ENCODE measurements around the gene ITGAE. TPM values are rescaled to one million over a fixed set of nuclear protein-coding genes. Genes with fewer than 3 reads are reported as not detected.
A peak's percentile ranks its signal among the peaks of the same experiment; 100 is the strongest.
"Not testable (repeated sequence)": the region's sequence is repeated elsewhere in the genome, so short reads cannot be mapped to it uniquely, and the experiment has no call there.

Gene ITGAE
- total RNA-seq, 1 experiment from 2014 or later = 60.2 TPM

DNA sequence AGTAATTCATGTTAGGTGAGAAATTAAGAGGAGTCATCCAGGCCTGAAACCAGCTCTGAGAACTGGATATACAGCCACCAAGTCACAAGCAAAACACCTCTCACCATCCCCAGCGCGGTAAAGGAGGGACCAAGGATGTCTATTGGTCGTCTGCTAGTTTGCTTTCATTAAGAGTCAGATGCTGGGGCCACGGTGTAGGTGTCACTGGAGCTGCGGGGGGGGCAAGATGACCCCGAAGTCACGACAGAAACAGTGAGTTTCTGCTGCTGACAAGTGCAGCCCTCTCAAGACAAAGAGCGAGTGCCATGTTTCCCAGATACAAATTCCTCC, 44.3 kb upstream of the ITGAE start:
- Histone ChIP-seq H3K4me3 (ENCODE audit: low read depth, low read length, poor library complexity, severe bottlenecking) (peak overlapping the region; percentile 83), H3K27ac (ENCODE audit: low read depth, low read length, poor library complexity, severe bottlenecking) (peak overlapping the region; percentile 95), H3K9me3 (ENCODE audit: low read depth, low read length, poor library complexity, severe bottlenecking) (no peaks in the 10 kb centered on the region), H3K27me3 (replicated peaks; ENCODE audit: insufficient read depth, low read depth, low read length, poor library complexity) (no peaks in the 10 kb centered on the region), H3K36me3 (ENCODE audit: insufficient read depth, low read length, poor library complexity, severe bottlenecking) (peaks cover 26% of the 10 kb centered on the region), H3K4me1 (ENCODE audit: insufficient read depth, low read length, poor library complexity, severe bottlenecking) (no peaks in the 10 kb centered on the region)
- DNase-seq (ENCODE audit: low spot score) = no peak
- POLR2A ChIA-PET (ENCODE audit: low non-redundant PET) = interaction anchor here (0.5 to 0.7 kb wide), 2 partner anchors 48 to 51 kb away, joined by 3 read pairs; partner anchors contain the start of gene CAMKK1
- CTCF ChIA-PET = interaction anchor here (1.7 to 1.8 kb wide), 2 partner anchors 85 to 108 kb away, joined by 9 to 16 read pairs; no protein-coding TSS in a partner anchor
- intact Hi-C loops (cut with micrococcal nuclease; ENCODE audit: unreplicated experiment) = no loop called here
- BruUV-seq (replicated peaks) = TSS peak; percentile 44
- TF ChIP-seq, protein P1, sequence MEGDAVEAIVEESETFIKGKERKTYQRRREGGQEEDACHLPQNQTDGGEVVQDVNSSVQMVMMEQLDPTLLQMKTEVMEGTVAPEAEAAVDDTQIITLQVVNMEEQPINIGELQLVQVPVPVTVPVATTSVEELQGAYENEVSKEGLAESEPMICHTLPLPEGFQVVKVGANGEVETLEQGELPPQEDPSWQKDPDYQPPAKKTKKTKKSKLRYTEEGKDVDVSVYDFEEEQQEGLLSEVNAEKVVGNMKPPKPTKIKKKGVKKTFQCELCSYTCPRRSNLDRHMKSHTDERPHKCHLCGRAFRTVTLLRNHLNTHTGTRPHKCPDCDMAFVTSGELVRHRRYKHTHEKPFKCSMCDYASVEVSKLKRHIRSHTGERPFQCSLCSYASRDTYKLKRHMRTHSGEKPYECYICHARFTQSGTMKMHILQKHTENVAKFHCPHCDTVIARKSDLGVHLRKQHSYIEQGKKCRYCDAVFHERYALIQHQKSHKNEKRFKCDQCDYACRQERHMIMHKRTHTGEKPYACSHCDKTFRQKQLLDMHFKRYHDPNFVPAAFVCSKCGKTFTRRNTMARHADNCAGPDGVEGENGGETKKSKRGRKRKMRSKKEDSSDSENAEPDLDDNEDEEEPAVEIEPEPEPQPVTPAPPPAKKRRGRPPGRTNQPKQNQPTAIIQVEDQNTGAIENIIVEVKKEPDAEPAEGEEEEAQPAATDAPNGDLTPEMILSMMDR (conservative IDR thresholded peaks at IDR 0.05; ENCODE audit: low read depth, low read length) = no peak
- TF ChIP-seq EZH2 (IDR thresholded peaks at IDR 0.05; ENCODE audit: borderline replicate concordance, low read depth, low read length, poor library complexity, severe bottlenecking) = no peak

DNA sequence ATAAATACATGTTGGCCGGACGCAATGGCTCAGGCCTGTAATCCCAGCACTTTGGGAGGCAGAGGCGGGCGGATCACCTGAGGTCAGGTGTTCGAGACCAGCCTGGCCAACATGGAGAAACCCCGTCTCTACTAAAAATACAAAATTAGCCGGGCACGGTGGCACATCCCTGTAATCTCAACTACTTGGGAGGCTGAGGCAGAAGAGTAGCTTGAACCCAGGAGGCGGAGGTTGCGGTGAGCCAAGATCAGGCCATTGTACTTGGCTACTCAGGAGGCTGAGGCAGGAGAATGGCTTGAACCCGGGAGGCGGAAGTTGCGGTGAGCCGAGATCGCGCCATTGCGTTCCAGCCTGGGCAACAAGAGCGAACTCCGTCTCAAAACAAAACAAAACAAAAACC, 43.6 kb upstream of the ITGAE start:
- Histone ChIP-seq H3K4me3 (ENCODE audit: low read depth, low read length, poor library complexity, severe bottlenecking) (peak overlapping the region; percentile 83), H3K36me3 (ENCODE audit: insufficient read depth, low read length, poor library complexity, severe bottlenecking) (peaks cover 33% of the 10 kb centered on the region)
- intact Hi-C loops (cut with micrococcal nuclease; ENCODE audit: unreplicated experiment); CTCF ChIA-PET; H3K27ac ChIP-seq (ENCODE audit: low read depth, low read length, poor library complexity, severe bottlenecking); BruUV-seq (replicated peaks); H3K9me3 ChIP-seq (ENCODE audit: low read depth, low read length, poor library complexity, severe bottlenecking); H3K27me3 ChIP-seq (replicated peaks; ENCODE audit: insufficient read depth, low read depth, low read length, poor library complexity); DNase-seq (ENCODE audit: low spot score); H3K4me1 ChIP-seq (ENCODE audit: insufficient read depth, low read length, poor library complexity, severe bottlenecking): not testable (repeated sequence)
- POLR2A ChIA-PET (ENCODE audit: low non-redundant PET) = interaction anchor here (0.7 kb wide), 1 partner anchor 49 kb away, joined by 3 read pairs; the partner anchor contains the start of gene CAMKK1

DNA sequence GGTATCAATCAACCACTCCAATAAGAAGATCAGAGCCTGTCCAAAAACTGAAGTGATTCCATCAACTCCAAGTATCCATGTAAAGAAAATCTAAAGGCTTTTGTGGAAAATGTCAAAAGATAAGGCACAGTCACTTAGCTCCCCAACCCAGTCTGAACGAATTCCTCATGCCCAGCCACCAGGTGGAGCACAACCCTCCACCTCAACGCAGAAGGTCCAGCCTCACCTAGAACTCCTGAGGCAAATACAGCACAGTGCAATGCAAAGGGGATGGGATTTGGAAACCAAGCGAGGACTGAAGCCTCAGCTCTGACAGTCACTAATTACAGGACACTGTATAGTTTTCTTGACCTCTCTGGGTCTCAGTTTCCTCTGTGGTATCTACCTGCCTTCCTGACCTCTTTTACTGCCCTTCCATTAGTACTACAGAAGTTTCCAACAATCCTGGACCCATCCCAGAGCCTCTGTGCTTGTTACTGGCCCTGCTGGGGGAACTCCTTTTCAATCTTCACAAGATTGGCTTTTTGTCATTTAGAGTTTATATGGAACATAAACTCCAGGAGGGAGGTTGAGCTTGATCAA, 43.0 kb upstream of the ITGAE start:
- Histone ChIP-seq H3K4me1 (ENCODE audit: insufficient read depth, low read length, poor library complexity, severe bottlenecking) (no peaks in the 10 kb centered on the region), H3K27me3 (replicated peaks; ENCODE audit: insufficient read depth, low read depth, low read length, poor library complexity) (no peaks in the 10 kb centered on the region), H3K4me3 (ENCODE audit: low read depth, low read length, poor library complexity, severe bottlenecking) (no peak overlapping the region), H3K27ac (ENCODE audit: low read depth, low read length, poor library complexity, severe bottlenecking) (no peak overlapping the region), H3K9me3 (ENCODE audit: low read depth, low read length, poor library complexity, severe bottlenecking) (no peaks in the 10 kb centered on the region), H3K36me3 (ENCODE audit: insufficient read depth, low read length, poor library complexity, severe bottlenecking) (peaks cover 38% of the 10 kb centered on the region)
- intact Hi-C loops (cut with micrococcal nuclease; ENCODE audit: unreplicated experiment) = no loop called here
- ChIA-PET POLR2A (ENCODE audit: low non-redundant PET) (no interaction called here), CTCF (interaction anchor here (0.6 to 1.0 kb wide), 2 partner anchors 101 to 113 kb away, joined by 3 read pairs; no protein-coding TSS in a partner anchor)
- peak; percentile 52 for DNase-seq (ENCODE audit: low spot score)
- TF ChIP-seq EZH2 (IDR thresholded peaks at IDR 0.05; ENCODE audit: borderline replicate concordance, low read depth, low read length, poor library complexity, severe bottlenecking) = no peak
- TF ChIP-seq, protein P1 (conservative IDR thresholded peaks at IDR 0.05; ENCODE audit: low read depth, low read length) = peak; percentile 68
- no TSS peak for BruUV-seq (replicated peaks)

DNA sequence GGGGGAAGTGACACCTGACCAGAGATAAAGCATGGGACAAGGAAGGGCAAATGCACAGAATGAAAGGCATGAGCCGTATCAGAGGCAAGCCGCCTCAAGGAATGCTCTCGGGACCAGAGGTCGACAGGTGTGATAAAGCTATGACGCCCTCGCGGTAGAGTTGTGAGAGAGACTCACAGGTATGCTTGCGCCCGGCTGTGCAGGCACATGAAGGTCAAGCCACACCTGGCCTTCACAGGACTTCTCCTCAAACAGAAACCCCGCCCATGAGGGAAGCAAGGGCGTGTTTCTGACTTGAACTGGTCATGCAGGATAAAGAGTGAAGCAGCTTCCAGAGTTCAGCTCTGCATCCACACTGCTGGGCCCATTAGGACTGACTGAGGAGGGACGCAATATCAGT, 37.2 kb upstream of the ITGAE start:
- Histone ChIP-seq H3K4me3 (ENCODE audit: low read depth, low read length, poor library complexity, severe bottlenecking) (no peak overlapping the region), H3K4me1 (ENCODE audit: insufficient read depth, low read length, poor library complexity, severe bottlenecking) (no peaks in the 10 kb centered on the region), H3K36me3 (ENCODE audit: insufficient read depth, low read length, poor library complexity, severe bottlenecking) (peaks cover 65% of the 10 kb centered on the region), H3K9me3 (ENCODE audit: low read depth, low read length, poor library complexity, severe bottlenecking) (no peaks in the 10 kb centered on the region), H3K27ac (ENCODE audit: low read depth, low read length, poor library complexity, severe bottlenecking) (no peak overlapping the region), H3K27me3 (replicated peaks; ENCODE audit: insufficient read depth, low read depth, low read length, poor library complexity) (no peaks in the 10 kb centered on the region)
- no peak for DNase-seq (ENCODE audit: low spot score)
- no peak for TF ChIP-seq EZH2 (IDR thresholded peaks at IDR 0.05; ENCODE audit: borderline replicate concordance, low read depth, low read length, poor library complexity, severe bottlenecking)
- TF ChIP-seq, protein P1 (conservative IDR thresholded peaks at IDR 0.05; ENCODE audit: low read depth, low read length) = no peak
- BruUV-seq (replicated peaks) = no TSS peak
- intact Hi-C loops (cut with micrococcal nuclease; ENCODE audit: unreplicated experiment) = no loop called here
- ChIA-PET POLR2A (ENCODE audit: low non-redundant PET) (no interaction called here), CTCF (no interaction called here)

Measured in A673 (cell line).